ENCODE data around the gene CCR7. TPM values are rescaled to one million over a fixed set of nuclear protein-coding genes. Genes with fewer than 3 reads are reported as not detected.

CCR7 gene
- total and polyA plus RNA-seq, 2 donors from 2014 or later = 0.17 to 7.1 TPM

GRCh38 chr17:40605306-40605705 is 40.0 kb upstream of the CCR7 start:
- H3K36me3 ChIP-seq (ENCODE audit: control insufficient read depth in 2 of 3, insufficient read depth in 3 of 3, low read length in 3 of 3) = no peaks in the 10 kb centered on the region
- TF ChIP-seq, protein P1, sequence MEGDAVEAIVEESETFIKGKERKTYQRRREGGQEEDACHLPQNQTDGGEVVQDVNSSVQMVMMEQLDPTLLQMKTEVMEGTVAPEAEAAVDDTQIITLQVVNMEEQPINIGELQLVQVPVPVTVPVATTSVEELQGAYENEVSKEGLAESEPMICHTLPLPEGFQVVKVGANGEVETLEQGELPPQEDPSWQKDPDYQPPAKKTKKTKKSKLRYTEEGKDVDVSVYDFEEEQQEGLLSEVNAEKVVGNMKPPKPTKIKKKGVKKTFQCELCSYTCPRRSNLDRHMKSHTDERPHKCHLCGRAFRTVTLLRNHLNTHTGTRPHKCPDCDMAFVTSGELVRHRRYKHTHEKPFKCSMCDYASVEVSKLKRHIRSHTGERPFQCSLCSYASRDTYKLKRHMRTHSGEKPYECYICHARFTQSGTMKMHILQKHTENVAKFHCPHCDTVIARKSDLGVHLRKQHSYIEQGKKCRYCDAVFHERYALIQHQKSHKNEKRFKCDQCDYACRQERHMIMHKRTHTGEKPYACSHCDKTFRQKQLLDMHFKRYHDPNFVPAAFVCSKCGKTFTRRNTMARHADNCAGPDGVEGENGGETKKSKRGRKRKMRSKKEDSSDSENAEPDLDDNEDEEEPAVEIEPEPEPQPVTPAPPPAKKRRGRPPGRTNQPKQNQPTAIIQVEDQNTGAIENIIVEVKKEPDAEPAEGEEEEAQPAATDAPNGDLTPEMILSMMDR (IDR thresholded peaks at IDR 0.05; ENCODE audit: borderline replicate concordance, extremely low read depth, insufficient read depth) = no peak
- no peak for FAIRE-seq
- no peaks in the 10 kb centered on the region for H3K9me3 ChIP-seq (ENCODE audit: control insufficient read depth in 2 of 3, insufficient read depth in 1 of 3, low read length in 3 of 3)
- H3K4me1 ChIP-seq (ENCODE audit: control insufficient read depth in 2 of 3, insufficient read depth in 2 of 3, low read depth in 1 of 3, low read length in 3 of 3) = no peaks in the 10 kb centered on the region
- no peak for DNase-seq
- intact Hi-C loops (cut with DNase I) = no loop called here
- H3K9ac ChIP-seq (ENCODE audit: low read length in 3 of 3) = no peak overlapping the region
- no peak overlapping the region for H3K4me3 ChIP-seq (ENCODE audit: low read length in 3 of 3)
- H3K27ac ChIP-seq (ENCODE audit: low read depth in 2 of 2, low read length in 2 of 2) = no peak overlapping the region
- H3K27me3 ChIP-seq (ENCODE audit: control insufficient read depth, insufficient read depth, low read length) = no peaks in the 10 kb centered on the region

DNA sequence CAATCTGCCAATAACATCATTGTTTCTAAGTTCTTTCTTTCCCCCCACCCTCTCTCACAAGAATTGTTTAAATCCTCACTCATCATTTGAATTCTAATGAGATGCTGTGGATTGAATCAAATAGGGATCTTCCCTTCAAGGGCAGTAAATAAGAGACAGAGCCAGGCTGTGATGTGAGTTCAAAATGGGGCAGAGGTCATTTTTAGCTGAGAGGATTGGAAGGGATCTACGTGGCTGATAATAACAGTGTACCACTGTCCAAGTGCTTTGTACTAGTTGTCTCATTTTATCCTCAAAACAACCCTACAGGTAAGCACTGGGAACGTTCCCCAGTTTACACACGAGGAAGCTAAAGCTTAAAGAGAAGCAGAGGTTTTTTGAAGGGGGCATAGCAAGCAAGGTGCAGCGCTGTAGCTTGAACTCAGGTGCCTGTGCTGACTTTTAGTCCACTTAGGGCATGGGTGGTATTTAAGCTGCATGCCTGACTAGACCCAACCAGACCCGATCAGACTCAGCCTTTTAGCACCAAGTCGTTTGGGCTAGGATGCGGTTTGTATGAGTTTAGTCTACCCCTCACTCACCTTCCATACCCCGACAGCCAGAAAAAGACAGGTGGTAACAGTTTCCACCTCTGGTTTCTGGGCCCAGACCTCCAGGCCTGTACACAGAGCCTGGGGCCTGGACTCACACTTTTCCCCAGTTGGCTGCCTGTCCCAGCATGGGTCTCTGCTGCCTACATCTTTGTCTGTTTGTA is 39.2 kb upstream of the CCR7 start:
- TF ChIP-seq, protein P1 (IDR thresholded peaks at IDR 0.05; ENCODE audit: borderline replicate concordance, extremely low read depth, insufficient read depth) = no peak
- no peak overlapping the region for H3K27ac ChIP-seq (ENCODE audit: low read depth in 2 of 2, low read length in 2 of 2)
- no peaks in the 10 kb centered on the region for H3K4me1 ChIP-seq (ENCODE audit: control insufficient read depth in 2 of 3, insufficient read depth in 2 of 3, low read depth in 1 of 3, low read length in 3 of 3)
- no peaks in the 10 kb centered on the region for H3K36me3 ChIP-seq (ENCODE audit: control insufficient read depth in 2 of 3, insufficient read depth in 3 of 3, low read length in 3 of 3)
- no peak overlapping the region for H3K9ac ChIP-seq (ENCODE audit: low read length in 3 of 3)
- intact Hi-C loops (cut with DNase I) = no loop called here
- H3K9me3 ChIP-seq (ENCODE audit: control insufficient read depth in 2 of 3, insufficient read depth in 1 of 3, low read length in 3 of 3) = no peaks in the 10 kb centered on the region
- no peaks in the 10 kb centered on the region for H3K27me3 ChIP-seq (ENCODE audit: control insufficient read depth, insufficient read depth, low read length)
- DNase-seq (no peak), FAIRE-seq (no peak)
- H3K4me3 ChIP-seq (ENCODE audit: low read length in 3 of 3) = no peak overlapping the region

GRCh38 chr17:40602445-40603443 is 37.5 kb upstream of the CCR7 start:
- Histone ChIP-seq H3K27ac (ENCODE audit: low read depth in 2 of 2, low read length in 2 of 2) (no peak overlapping the region), H3K27me3 (ENCODE audit: control insufficient read depth, insufficient read depth, low read length) (no peaks in the 10 kb centered on the region), H3K9me3 (ENCODE audit: control insufficient read depth in 2 of 3, insufficient read depth in 1 of 3, low read length in 3 of 3) (no peaks in the 10 kb centered on the region), H3K4me3 (ENCODE audit: low read length in 3 of 3) (no peak overlapping the region), H3K9ac (ENCODE audit: low read length in 3 of 3) (no peak overlapping the region), H3K36me3 (ENCODE audit: control insufficient read depth in 2 of 3, insufficient read depth in 3 of 3, low read length in 3 of 3) (no peaks in the 10 kb centered on the region), H3K4me1 (ENCODE audit: control insufficient read depth in 2 of 3, insufficient read depth in 2 of 3, low read depth in 1 of 3, low read length in 3 of 3) (no peaks in the 10 kb centered on the region)
- no peak for FAIRE-seq
- no peak for DNase-seq
- TF ChIP-seq, protein P1 (IDR thresholded peaks at IDR 0.05; ENCODE audit: borderline replicate concordance, extremely low read depth, insufficient read depth) = no peak
- intact Hi-C loops (cut with DNase I) = no loop called here
